KG1 (cell line): ENCODE results near the gene ADAMTSL5.
"Not testable (repeated sequence)": the region's sequence is repeated elsewhere in the genome, so short reads cannot be mapped to it uniquely, and the experiment has no call there.

ENCODE experiments used
- DNase-seq: peaks from one replicate; lab custom pipeline; 2025; lab: John Stamatoyannopoulos, UW

The ADAMTSL5 gene

DNA sequence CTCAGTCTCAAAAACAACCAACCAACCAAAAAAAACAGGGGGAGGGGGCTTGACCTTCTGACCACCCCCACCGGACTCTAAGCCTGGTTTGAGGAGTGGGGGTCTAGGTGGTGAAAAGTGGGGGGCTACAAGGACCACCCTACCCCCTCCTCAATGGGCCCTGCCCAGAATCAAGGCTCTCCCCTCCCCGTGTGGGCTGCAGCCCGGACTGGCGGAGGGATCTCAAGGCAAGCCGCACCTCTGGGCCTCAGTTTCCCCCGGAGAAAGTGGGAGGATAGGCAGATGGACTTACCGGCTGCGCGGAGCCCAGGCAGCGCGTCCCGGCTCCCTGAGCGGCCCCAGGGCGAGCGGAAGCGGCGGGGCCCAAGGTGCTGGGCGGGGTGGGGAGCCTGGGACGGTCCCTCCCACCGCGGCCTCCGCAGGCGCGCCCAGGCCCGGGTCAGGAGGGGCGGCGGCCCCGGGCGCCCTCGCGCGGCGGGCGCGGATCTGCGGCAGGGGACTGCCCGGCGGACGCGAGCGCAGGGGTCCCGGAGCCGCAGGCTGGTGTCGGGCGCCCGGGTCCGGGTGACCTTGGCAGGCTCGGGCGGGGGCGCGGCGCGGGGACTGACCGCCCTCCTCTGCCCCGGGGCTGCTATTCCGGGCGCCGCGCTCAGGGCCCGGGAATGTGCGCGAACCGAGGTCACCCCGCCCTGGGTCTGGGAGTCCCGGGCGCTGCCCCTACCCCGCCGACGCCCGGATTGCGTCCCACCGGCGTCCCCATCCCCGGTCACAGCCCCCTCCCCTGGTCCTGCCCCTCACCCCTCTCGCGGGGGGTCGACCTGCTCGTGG is at the start of gene ADAMTSL5:
TSS of gene ADAMTSL5 (minus strand) at position 349 of the 828 bp plus-strand sequence. CDS start 2,076 bp downstream, outside the sequence.
- DNase-seq, result no peak

- no peak for DNase-seq
Measured at GRCh38 chr19:1561236-1561842, 48.5 kb upstream of the ADAMTSL5 start.

DNA sequence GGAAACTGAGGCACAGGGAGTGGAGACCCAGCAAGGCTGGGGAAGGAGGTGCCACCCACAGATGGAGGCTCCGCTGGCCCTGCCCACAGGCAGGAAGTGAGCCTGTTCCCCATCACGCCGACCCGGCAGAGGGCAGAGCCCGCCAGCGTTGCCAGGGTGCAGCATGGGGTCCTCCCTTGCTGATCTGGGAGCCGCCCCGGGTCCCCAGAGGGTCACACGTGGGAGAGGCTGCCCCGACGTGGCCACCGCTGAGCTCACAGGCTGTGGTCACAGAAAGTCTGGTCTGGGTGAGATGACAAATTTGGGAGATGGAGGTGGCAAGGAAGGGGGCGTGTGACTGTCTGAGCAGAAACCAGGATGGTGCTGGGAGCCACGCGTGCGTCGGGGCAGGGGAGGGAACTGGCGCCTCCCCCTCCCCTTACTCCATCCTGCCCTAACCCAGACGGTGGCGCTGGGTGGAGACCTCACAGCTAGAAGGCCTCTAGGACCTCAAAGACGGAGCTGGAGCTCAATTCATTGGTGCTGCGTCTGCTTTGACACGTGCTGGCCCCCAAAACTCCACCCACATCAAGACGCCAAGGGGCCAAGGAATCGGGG is 47.6 kb upstream of the ADAMTSL5 start:
- no peak for DNase-seq

DNA sequence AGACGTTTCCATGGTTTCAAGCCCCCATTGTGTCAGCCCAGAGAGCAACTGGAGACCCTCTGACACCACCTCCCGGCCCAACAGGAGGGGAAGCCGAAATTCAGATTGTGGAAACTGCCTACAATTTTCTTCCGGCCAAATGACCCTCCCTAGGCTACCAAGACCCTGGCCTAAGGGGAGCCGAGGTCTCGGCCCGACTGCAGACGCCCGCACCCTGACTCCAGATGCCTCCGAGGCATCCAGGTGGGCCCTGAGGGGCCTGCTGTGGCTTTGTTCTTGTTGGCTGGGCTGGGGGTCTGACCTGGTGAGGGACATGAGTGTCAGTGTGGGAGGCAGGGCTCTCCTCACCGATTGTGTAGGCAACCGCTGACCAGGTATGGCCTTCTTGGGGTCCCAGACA is 45.7 kb upstream of the ADAMTSL5 start:
- DNase-seq, result no peak

DNA sequence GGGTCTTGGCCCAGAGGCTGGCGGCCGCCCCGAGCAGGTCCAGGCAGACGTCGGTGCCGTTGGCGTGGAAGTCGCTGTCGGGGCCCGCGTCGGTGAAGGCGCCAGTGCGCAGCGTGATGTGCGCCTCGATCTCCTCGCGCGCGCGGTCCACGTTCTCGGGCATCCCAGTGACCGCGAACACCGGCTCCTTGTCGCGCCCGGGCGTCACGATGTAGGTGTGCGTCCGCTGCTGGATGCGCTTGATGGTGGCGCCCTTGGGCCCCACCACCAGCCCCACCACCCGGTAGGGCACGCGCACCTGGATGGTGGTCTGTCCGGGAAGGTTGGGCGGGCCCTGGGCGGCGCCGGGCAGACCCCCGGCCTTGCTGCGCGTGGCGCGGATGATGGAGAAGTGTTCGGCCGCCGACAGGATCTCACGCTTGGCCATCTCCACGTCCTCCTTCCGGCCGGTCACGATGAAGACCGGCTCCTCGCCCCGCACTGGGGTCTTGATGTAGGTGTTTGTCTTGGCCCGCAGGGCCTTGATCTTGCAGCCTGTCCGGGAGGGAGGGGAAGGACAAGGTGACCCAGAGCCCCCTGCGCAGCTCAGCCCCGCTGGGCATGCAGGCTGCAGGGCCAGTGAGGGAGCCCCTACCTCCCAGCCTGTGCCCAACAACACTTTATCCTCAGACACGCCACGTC is 43.7 kb upstream of the ADAMTSL5 start:
- no peak for DNase-seq

DNA sequence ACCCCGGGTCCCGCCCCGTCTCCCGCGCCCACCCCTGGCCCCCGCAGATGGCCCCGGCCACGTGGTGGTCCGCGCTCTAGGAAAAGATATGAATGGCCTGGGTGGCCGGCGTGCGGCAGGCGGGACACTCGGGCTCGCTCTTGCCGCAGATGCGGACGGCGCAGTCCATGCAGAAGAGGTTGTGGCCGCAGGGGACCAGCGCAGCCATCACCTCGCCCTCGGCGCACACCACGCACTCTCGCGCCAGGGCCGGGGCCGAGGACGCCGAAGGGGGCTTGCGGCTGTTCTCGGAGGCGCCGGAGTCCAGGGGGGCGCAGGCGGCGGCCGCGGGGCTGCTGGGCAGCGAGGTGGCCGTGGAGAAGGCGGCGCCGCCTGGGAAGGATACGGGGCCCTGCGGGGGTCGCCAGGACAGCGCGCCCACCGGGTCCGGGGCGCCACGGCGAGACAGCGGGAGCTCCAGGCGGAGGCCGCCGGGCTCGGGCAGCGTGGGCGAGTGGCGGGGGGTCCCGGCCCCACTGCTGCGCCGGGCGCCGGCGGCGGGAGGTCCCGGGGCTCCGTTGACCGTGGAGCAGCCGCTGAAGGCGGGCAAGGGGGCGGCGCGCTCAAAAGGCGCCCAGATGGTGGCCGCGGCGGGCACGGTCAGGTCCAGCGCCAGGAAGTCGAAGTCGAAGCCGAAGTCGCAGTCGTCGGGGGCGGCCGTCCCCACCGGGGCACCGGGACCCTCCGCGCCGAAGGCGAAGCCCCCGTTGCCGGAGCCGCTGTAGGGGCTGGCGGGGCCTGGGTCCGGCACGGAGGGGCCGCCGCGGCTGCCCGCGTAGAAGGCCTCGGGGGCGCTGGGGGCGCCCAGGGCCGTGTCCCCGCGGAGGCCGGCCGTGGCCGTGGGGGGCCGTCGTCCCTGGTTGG is 42.9 kb upstream of the ADAMTSL5 start:
- no peak for DNase-seq

DNA sequence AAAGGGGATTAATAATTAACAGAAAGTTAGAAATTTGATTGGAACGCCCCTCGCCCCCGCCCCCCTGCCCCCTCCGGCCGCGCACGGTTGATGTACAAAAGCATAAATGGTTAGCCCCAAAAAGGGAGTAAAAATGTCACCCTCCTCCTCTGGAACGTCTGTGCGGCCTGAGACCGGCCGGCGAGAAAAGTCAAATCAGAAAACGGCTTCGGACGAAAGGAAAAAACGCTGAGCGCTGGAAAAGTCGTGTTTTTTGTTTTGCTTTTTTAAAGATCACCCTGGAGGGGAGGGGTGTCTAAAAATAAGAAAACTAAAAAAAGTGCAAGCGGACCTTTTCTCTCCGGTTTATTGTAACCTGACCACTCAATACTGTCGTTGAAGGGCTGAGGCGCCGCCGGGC is 42.1 kb upstream of the ADAMTSL5 start:
- no peak for DNase-seq

DNA sequence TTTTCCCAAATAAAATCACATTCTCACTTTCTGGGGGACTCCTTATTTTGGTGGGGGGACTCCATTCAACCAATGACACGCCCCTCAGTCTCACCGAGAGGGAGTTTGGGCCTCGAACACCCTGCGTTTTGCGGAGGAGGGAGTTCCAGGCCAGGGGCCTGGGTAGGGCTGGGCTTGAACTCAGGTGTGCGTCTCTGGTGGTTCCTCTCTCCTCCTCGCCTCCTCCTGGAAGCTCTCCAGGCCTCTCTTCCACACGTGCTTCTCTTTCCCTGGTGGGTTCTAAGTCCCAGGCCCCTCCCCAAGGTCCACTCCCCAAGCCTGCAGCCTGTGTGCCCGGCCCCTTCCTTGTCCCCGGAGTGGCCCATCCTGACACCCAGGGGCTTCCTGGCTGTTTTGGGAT is 40.6 kb upstream of the ADAMTSL5 start:
- no peak for DNase-seq

- DNase-seq, result no peak
Measured at GRCh38 chr19:1551068-1552040, 38.5 kb upstream of the ADAMTSL5 start.

GRCh38 chr19:1549332-1549945 is 36.6 kb upstream of the ADAMTSL5 start:
- DNase-seq, result no peak

GRCh38 chr19:1540365-1540925 is 27.6 kb upstream of the ADAMTSL5 start:
- DNase-seq, result no peak

DNA sequence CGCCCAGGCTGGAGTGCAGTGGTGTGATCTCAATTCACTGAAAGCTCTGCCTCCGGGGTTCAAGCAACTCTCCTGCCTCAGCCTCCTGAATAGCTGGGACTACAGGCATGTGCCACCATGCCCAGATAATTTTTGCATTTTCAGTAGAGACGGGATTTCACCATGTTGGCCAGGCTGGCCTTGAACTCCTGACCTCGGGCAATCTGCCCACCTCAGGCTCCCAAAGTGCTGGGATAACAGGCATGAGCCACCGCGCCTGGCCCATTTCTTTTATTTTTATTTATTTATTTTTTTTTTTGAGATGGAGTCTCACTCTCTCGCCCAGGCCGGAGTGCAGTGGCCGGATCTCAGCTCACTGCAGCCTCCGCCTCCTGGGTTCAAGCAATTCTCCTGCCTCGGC is 26.9 kb upstream of the ADAMTSL5 start:
- not testable (repeated sequence) for DNase-seq

DNA sequence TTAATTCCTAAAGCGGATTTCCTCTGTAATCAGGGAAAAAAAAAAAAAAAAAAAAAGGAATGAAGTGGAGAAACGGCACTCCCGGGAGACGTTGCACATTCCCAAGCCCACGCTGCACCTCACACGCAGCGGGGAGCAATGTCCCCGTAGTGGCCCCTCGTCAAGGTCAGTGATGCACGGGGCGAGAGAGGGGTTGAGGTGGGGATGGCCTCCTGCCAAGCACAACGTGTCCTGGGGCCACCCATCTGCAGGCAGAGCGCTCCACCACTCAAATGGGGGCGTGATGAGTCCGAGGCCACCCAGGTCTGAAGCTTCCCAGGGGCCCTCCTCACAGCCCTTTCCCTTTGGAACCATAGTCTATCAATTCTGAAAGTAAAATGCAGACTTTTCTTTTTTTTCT is 26.2 kb upstream of the ADAMTSL5 start:
- no peak for DNase-seq

DNA sequence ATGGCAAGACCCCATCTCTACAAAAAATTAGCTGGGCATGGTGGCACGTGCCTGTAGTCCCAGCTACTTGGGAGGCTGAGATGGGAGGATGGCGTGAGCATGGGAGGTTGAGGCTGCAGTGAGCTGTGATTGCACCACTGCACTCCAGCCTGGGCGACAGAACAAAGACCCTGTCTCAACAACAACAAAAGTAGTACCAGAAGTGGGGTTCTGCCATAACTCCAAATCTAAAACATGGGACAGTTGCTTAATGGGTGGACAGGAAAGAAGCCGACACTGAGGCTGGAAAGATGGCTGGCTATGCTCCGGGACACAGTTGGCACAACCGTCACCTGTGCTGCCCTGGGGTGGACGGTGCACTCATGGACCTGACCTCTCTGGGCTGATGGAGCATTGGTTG is 22.9 kb upstream of the ADAMTSL5 start:
- not testable (repeated sequence) for DNase-seq

GRCh38 chr19:1534972-1535371 is 22.2 kb upstream of the ADAMTSL5 start:
- DNase-seq, result no peak

GRCh38 chr19:1533510-1534150 is 20.8 kb upstream of the ADAMTSL5 start:
- DNase-seq, result no peak

- no peak for DNase-seq
Measured at GRCh38 chr19:1532003-1532402, 19.2 kb upstream of the ADAMTSL5 start.

GRCh38 chr19:1531587-1531986 is 18.8 kb upstream of the ADAMTSL5 start:
- DNase-seq, result no peak

GRCh38 chr19:1530856-1531255 is 18.0 kb upstream of the ADAMTSL5 start:
- DNase-seq, result not testable (repeated sequence)
